ENCODE results near the gene GRP. TPM values are rescaled to one million over a fixed set of nuclear protein-coding genes. Genes with fewer than 3 reads are reported as not detected.

The GRP gene
- total RNA-seq, 4 donors from 2014 or later: not detected

- Histone ChIP-seq H3K4me1 (peaks cover 0 to 4% (median 1%) of the 10 kb centered on the region in 4 donors), H3K9me3 (no peaks in the 10 kb centered on the region), H3K36me3 (no peaks in the 10 kb centered on the region), H3K27ac (no peak overlapping the region), H3K27me3 (peaks cover 72% of the 10 kb centered on the region), H3K4me3 (no peak overlapping the region)
- in situ Hi-C loops (cut with MboI; ENCODE audit: low pct_ligation_motif_present in 1 of 4, low pct_unique_long_range_greater_than_20kb in 1 of 4, low sequenced_read_pairs in 3 of 4) (no loop called here), intact Hi-C loops (cut with DNase I; ENCODE audit: low total_unique reads) (no loop called here)
- TF ChIP-seq CTCF (IDR thresholded peaks at IDR 0.05): no peak
- TF ChIP-seq EP300 (IDR thresholded peaks at IDR 0.05; ENCODE audit: low read depth): no peak
- no peak for TF ChIP-seq POLR2AphosphoS5 (IDR thresholded peaks at IDR 0.05)
- no peak for TF ChIP-seq POLR2A (IDR thresholded peaks at IDR 0.05)
- WGBS, 2 donors (ENCODE audit: low coverage in 1 of 2): 65 to 79% methylated on average over 3 to 5 of the region's 5 CpGs
- no peak for DNase-seq
These were observed 58.8 kb downstream of the GRP start for GRCh38 chr18:59278793-59279192.

- H3K4me3 ChIP-seq: no peak overlapping the region
- H3K4me1 ChIP-seq: no peaks in the 10 kb centered on the region
- 66% methylated on average over 3 of the region's 3 CpGs; no CpG with 5 or more reads in 1 of the 2 donors for WGBS, 2 donors (ENCODE audit: low coverage in 1 of 2)
- in situ Hi-C loops (cut with MboI; ENCODE audit: low pct_ligation_motif_present in 1 of 4, low pct_unique_long_range_greater_than_20kb in 1 of 4, low sequenced_read_pairs in 3 of 4) (no loop called here), intact Hi-C loops (cut with DNase I; ENCODE audit: low total_unique reads) (no loop called here)
- no peak for DNase-seq
- no peak overlapping the region for H3K27ac ChIP-seq
- peaks cover 68% of the 10 kb centered on the region for H3K27me3 ChIP-seq
- no peak for TF ChIP-seq POLR2A (IDR thresholded peaks at IDR 0.05)
- no peak for TF ChIP-seq POLR2AphosphoS5 (IDR thresholded peaks at IDR 0.05)
- TF ChIP-seq EP300 (IDR thresholded peaks at IDR 0.05; ENCODE audit: low read depth): no peak
- no peak for TF ChIP-seq CTCF (IDR thresholded peaks at IDR 0.05)
- H3K9me3 ChIP-seq: no peaks in the 10 kb centered on the region
- H3K36me3 ChIP-seq: no peaks in the 10 kb centered on the region
These were observed 59.2 kb downstream of the GRP start for GRCh38 chr18:59279193-59279592.

GRCh38 chr18:59279722-59280121 is 59.8 kb downstream of the GRP start:
- peaks cover 63% of the 10 kb centered on the region for H3K27me3 ChIP-seq

More at GRCh38 chr18:59279722-59280121, 59.8 kb downstream of the GRP start:
- H3K4me3 ChIP-seq: no peak overlapping the region
- TF ChIP-seq CTCF (IDR thresholded peaks at IDR 0.05): no peak
- TF ChIP-seq EP300 (IDR thresholded peaks at IDR 0.05; ENCODE audit: low read depth): no peak
- no peak for TF ChIP-seq POLR2A (IDR thresholded peaks at IDR 0.05)
- no peak for TF ChIP-seq POLR2AphosphoS5 (IDR thresholded peaks at IDR 0.05)
- no peak overlapping the region for H3K27ac ChIP-seq
- intact Hi-C loops (cut with DNase I; ENCODE audit: low total_unique reads): no loop called here
- WGBS, 2 donors (ENCODE audit: low coverage in 1 of 2): 43% methylated on average over 1 of the region's 1 CpG; no CpG with 5 or more reads in 1 of the 2 donors
- DNase-seq: no peak
- H3K9me3 ChIP-seq: no peaks in the 10 kb centered on the region
- in situ Hi-C loops (cut with MboI; ENCODE audit: low pct_ligation_motif_present in 1 of 4, low pct_unique_long_range_greater_than_20kb in 1 of 4, low sequenced_read_pairs in 3 of 4): no loop called here
- no peaks in the 10 kb centered on the region for H3K4me1 ChIP-seq
- no peaks in the 10 kb centered on the region for H3K36me3 ChIP-seq

Other genes starting within 250 kb of the GRP start
- 10 to 100 TPM in 3 of 4 donors, 1 to 10 TPM in 1; 8.2 to 39.7 (median 22.1) TPM for gene SEC11C, start 80.3 kb upstream of the GRP start, total RNA-seq
- gene RAX, start 53.3 kb downstream of the GRP start, total RNA-seq: not detected
- gene CPLX4, start 98.5 kb downstream of the GRP start, total RNA-seq: not detected
- gene LMAN1, start 139.1 kb downstream of the GRP start, total RNA-seq: 10 to 100 TPM; 27.1 to 80.8 (median 49.0) TPM

All from transverse colon (tissue), 4 donors.